HepG2 (cell line): ENCODE results near the gene COMMD8. TPM values are rescaled to one million over a fixed set of nuclear protein-coding genes. Genes with fewer than 3 reads are reported as not detected.

Experiments used
- ATAD3A ChIP-seq: sonication (generic); formaldehyde crosslinking; IDR thresholded peaks from 2 replicates; pipeline ENCODE4 v1.4.0; 2020; ENCODE audit warnings: missing genetic modification reagents
- EEA1 ChIP-seq: sonication (generic); formaldehyde crosslinking; IDR thresholded peaks from 2 replicates; pipeline ENCODE4 v1.5.1; 2020; ENCODE audit warnings: mild to moderate bottlenecking, missing genetic modification reagents, borderline replicate concordance
- HNRNPL ChIP-seq: fragments of 200-400 bp; formaldehyde crosslinking; IDR thresholded peaks from 2 replicates; pipeline ENCODE4 v1.6.1; 2017; ENCODE audit warnings: mild to moderate bottlenecking, low read depth, low read length
- ISX ChIP-seq: sonication (generic); formaldehyde crosslinking; conservative IDR thresholded peaks from 2 replicates; pipeline ENCODE4 v1.5.0; 2020; ENCODE audit warnings: missing genetic modification reagents
- RBFOX2 ChIP-seq: fragments of 200-400 bp; formaldehyde crosslinking; IDR thresholded peaks from 2 replicates; pipeline ENCODE4 v1.6.1; 2017; ENCODE audit warnings: low read depth, mild to moderate bottlenecking, low read length
- REPIN1 ChIP-seq: sonication (generic); formaldehyde crosslinking; IDR thresholded peaks from 2 replicates; pipeline ENCODE4 v1.8.0; 2022; ENCODE audit warnings: missing genetic modification reagents, low read depth, mild to moderate bottlenecking, borderline replicate concordance
- RXRA ChIP-seq: sonication (generic); formaldehyde crosslinking; IDR thresholded peaks from 2 replicates; pipeline ENCODE4 v1.5.1; 2020; ENCODE audit warnings: missing genetic modification reagents
- SOX13 ChIP-seq, 3 experiments: fragments of 450-650 bp in 1 of 3; sonication (generic) in 1 of 3; formaldehyde crosslinking in 1 of 3; IDR thresholded peaks in 2 of 3; conservative IDR thresholded peaks in 1 of 3; 2 replicates each; pipeline versions ENCODE4 v1.5.0 to v1.6.1; 2016 to 2020; ENCODE audit warnings: antibody characterized with exemption in 1 of 3, mild to moderate bottlenecking in 1 of 3, missing compliant biosample characterization in 1 of 3, missing genetic modification reagents in 1 of 3, moderate library complexity in 1 of 3
- ZBED4 ChIP-seq: sonication (generic); formaldehyde crosslinking; IDR thresholded peaks from 2 replicates; pipeline ENCODE4 v1.4.0; 2020; ENCODE audit warnings: missing genetic modification reagents, borderline replicate concordance
- ZEB1 ChIP-seq: IDR thresholded peaks from 2 replicates; pipeline ENCODE4 v1.6.1; 2012; ENCODE audit warnings: mild to moderate bottlenecking, low read depth, inconsistent platforms; ENCODE audit not compliant: insufficient replicate concordance
- ZFP36 ChIP-seq: fragments of 150-350 bp; IDR thresholded peaks from 2 replicates; pipeline ENCODE4 v1.6.1; 2018; ENCODE audit warnings: borderline replicate concordance, low read length, low read depth; ENCODE audit not compliant: partially characterized antibody
- ZFP37 ChIP-seq: sonication (generic); formaldehyde crosslinking; IDR thresholded peaks from 2 replicates; pipeline ENCODE4 v1.4.0; 2020; ENCODE audit warnings: missing genetic modification reagents, borderline replicate concordance
- ZHX2 ChIP-seq, 2 experiments: sonication (generic) in 1 of 2; formaldehyde crosslinking in 1 of 2; IDR thresholded peaks; 2 replicates each; pipeline versions ENCODE4 v1.6.1 to v1.9.0; 2014 to 2022; ENCODE audit warnings: antibody characterized with exemption in 1 of 2, borderline replicate concordance in 1 of 2, inconsistent platforms in 1 of 2, low read depth in 1 of 2, missing genetic modification reagents in 1 of 2
- ZNF30 ChIP-seq: sonication (generic); formaldehyde crosslinking; IDR thresholded peaks from 2 replicates; pipeline ENCODE4 v1.5.0; 2020; ENCODE audit warnings: mild to moderate bottlenecking, missing genetic modification reagents
- polyA plus RNA-seq, 8 experiments: library from polyadenylated mRNA; depleted of rRNA in 3 of 8; stranded (reverse) in 7 of 8; unstranded in 1 of 8; fragments of >200 nt; fragmentation: Illumina TruSeq in 4 of 8; extraction: Trizol in 4 of 8; gene quantifications; 2 replicates each; pipeline versions ENCODE4 v1.2.1 to v1.2.3, GENCODE V29; 2011 to 2016; ENCODE audit warnings: low read depth in 4 of 8, missing spikeins in 1 of 8, mixed read lengths in 1 of 8; ENCODE audit not compliant: insufficient read depth in 1 of 8
- total RNA-seq, 5 experiments: library from RNA; depleted of rRNA; stranded (reverse); fragments of >200 nt; fragmentation: Illumina TruSeq; extraction: Trizol; gene quantifications; 2 replicates each; pipeline ENCODE4 v1.2.3, GENCODE V29; 2016; ENCODE audit warnings: low read depth in 1 of 5
- TF ChIP-seq, protein P1 (sequence below): sonication (generic); formaldehyde crosslinking; IDR thresholded peaks from 2 replicates; pipeline ENCODE4 v1.4.0; 2020; ENCODE audit warnings: missing genetic modification reagents
- TF ChIP-seq, protein P2 (sequence below): sonication (generic); formaldehyde crosslinking; IDR thresholded peaks from 2 replicates; pipeline ENCODE4 v1.8.1; 2023; ENCODE audit warnings: mild to moderate bottlenecking, missing genetic modification reagents, borderline replicate concordance

COMMD8 gene
- total and polyA plus RNA-seq, 2 of the 13 experiments (the other 11 are each of a cell fraction or from before 2014, with no cell fraction given), result 7.1 to 20.3 TPM

GRCh38 chr4:47463235-47463956 lies at the start of gene COMMD8 (continued):
- TF ChIP-seq ZBED4 (CRISPR knock-in tag) (peak; percentile 41; the same call in 1 of the 2 replicates), EEA1 (peak; percentile 89; the same call in 1 of the 2 replicates), ZFP37 (CRISPR knock-in tag) (no peak), RBFOX2 (peak; percentile 93), ZNF30 (no peak), RXRA (CRISPR knock-in tag) (peak; percentile 49; the same call in 1 of the 2 replicates), ATAD3A (no peak), ZEB1 (peak; percentile 62), SOX13 (IDR thresholded peaks at IDR 0.05) (no peak), SOX13 (CRISPR knock-in tag; conservative IDR thresholded peaks at IDR 0.05 in 1 of 2, IDR thresholded peaks at IDR 0.05 in 1 of 2) (0 out of 4 replicates have a peak, but pooled peaks of 1 of the 2 experiments have one; percentile 15), REPIN1 (peak; percentile 95), HNRNPL (no peak), ZFP36 (no peak), ZHX2 (IDR thresholded peaks at IDR 0.05; ENCODE audit: low read depth) (no peak), ZHX2 (CRISPR knock-in tag; IDR thresholded peaks at IDR 0.05; ENCODE audit: borderline replicate concordance) (no peak), ISX (CRISPR knock-in tag) (no peak)
- TF ChIP-seq, protein P1, sequence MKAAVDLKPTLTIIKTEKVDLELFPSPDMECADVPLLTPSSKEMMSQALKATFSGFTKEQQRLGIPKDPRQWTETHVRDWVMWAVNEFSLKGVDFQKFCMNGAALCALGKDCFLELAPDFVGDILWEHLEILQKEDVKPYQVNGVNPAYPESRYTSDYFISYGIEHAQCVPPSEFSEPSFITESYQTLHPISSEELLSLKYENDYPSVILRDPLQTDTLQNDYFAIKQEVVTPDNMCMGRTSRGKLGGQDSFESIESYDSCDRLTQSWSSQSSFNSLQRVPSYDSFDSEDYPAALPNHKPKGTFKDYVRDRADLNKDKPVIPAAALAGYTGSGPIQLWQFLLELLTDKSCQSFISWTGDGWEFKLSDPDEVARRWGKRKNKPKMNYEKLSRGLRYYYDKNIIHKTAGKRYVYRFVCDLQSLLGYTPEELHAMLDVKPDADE (CRISPR knock-in tag), result no peak
- TF ChIP-seq, protein P2, sequence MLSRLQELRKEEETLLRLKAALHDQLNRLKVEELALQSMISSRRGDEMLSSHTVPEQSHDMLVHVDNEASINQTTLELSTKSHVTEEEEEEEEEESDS (CRISPR knock-in tag), result no peak
